ENCODE results near the gene PDE4D. TPM values are rescaled to one million over a fixed set of nuclear protein-coding genes. Genes with fewer than 3 reads are reported as not detected.

Gene PDE4D
- total and polyA plus RNA-seq, 4 donors = 12.8 to 167 (median 44.5) TPM

DNA sequence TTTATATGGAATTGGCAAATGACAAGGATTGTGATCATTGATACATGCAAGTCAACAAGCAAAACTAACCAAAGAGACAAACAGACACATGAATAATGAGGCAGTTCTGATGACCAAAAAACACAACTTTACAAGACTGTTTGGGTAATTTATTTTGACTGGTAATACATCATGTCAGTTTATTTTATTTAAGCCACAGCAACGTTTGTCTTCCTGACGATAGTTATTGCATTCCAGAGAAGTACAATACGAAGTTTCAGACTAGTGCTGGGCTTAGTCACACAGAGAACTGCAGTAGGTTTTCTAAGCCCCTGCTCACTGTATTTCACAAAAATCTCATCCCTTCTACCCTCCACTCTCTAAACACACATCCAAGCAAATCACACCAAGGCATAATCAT lies 796.4 kb downstream of the PDE4D start:
- no peak overlapping the region for H3K27ac ChIP-seq (ENCODE audit: low read depth in 1 of 2, low read length in 1 of 2)
- no peaks in the 10 kb centered on the region for H3K9me3 ChIP-seq (ENCODE audit: control insufficient read depth in 4 of 4, insufficient read depth in 3 of 4, low read length in 3 of 4)
- H3K36me3 ChIP-seq (ENCODE audit: control insufficient read depth in 4 of 4, insufficient read depth in 4 of 4, low read length in 4 of 4) = no peaks in the 10 kb centered on the region
- no peak for ATAC-seq (ENCODE audit: insufficient read depth, low FRiP score)
- H3K4me3 ChIP-seq = no peak overlapping the region
- no peak for DNase-seq
- H3K9ac ChIP-seq (ENCODE audit: insufficient read depth in 1 of 2, low read length in 2 of 2) = no peak overlapping the region
- peaks cover 0 to 56% (median 7%) of the 10 kb centered on the region in 5 donors for H3K4me1 ChIP-seq (ENCODE audit: control insufficient read depth in 5 of 5, insufficient read depth in 5 of 5, low read length in 5 of 5)
- no peaks in the 10 kb centered on the region for H3K27me3 ChIP-seq (ENCODE audit: control insufficient read depth in 3 of 3, insufficient read depth in 3 of 3, low read length in 2 of 3)
- 49 to 67% methylated on average over 3 of the region's 3 CpGs for WGBS, 2 donors
- TF ChIP-seq, protein P1, sequence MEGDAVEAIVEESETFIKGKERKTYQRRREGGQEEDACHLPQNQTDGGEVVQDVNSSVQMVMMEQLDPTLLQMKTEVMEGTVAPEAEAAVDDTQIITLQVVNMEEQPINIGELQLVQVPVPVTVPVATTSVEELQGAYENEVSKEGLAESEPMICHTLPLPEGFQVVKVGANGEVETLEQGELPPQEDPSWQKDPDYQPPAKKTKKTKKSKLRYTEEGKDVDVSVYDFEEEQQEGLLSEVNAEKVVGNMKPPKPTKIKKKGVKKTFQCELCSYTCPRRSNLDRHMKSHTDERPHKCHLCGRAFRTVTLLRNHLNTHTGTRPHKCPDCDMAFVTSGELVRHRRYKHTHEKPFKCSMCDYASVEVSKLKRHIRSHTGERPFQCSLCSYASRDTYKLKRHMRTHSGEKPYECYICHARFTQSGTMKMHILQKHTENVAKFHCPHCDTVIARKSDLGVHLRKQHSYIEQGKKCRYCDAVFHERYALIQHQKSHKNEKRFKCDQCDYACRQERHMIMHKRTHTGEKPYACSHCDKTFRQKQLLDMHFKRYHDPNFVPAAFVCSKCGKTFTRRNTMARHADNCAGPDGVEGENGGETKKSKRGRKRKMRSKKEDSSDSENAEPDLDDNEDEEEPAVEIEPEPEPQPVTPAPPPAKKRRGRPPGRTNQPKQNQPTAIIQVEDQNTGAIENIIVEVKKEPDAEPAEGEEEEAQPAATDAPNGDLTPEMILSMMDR (IDR thresholded peaks at IDR 0.05; ENCODE audit: control extremely low read depth, extremely low read depth) = no peak

GRCh38 chr5:59095480-59095879 lies 798.0 kb downstream of the PDE4D start:
- TF ChIP-seq, protein P1 (IDR thresholded peaks at IDR 0.05; ENCODE audit: control extremely low read depth, extremely low read depth) = no peak
- DNase-seq (peak in 2 of 3 donors; percentile 88 to 90), ATAC-seq (ENCODE audit: insufficient read depth, low FRiP score) (no peak)
- no peaks in the 10 kb centered on the region for H3K27me3 ChIP-seq (ENCODE audit: control insufficient read depth in 3 of 3, insufficient read depth in 3 of 3, low read length in 2 of 3)
- H3K36me3 ChIP-seq (ENCODE audit: control insufficient read depth in 4 of 4, insufficient read depth in 4 of 4, low read length in 4 of 4) = no peaks in the 10 kb centered on the region
- WGBS, 2 donors = 38 to 47% methylated on average over 1 of the region's 1 CpG
- peaks cover 0 to 70% (median 14%) of the 10 kb centered on the region in 5 donors for H3K4me1 ChIP-seq (ENCODE audit: control insufficient read depth in 5 of 5, insufficient read depth in 5 of 5, low read length in 5 of 5)
- peak overlapping the region in 1 of 2 donors; percentile 40 for H3K9ac ChIP-seq (ENCODE audit: insufficient read depth in 1 of 2, low read length in 2 of 2)
- no peak overlapping the region for H3K4me3 ChIP-seq
- no peaks in the 10 kb centered on the region for H3K9me3 ChIP-seq (ENCODE audit: control insufficient read depth in 4 of 4, insufficient read depth in 3 of 4, low read length in 3 of 4)
- H3K27ac ChIP-seq (ENCODE audit: low read depth in 1 of 2, low read length in 1 of 2) = no peak overlapping the region

GRCh38 chr5:59094864-59095263 lies 798.7 kb downstream of the PDE4D start:
- Histone ChIP-seq H3K27me3 (ENCODE audit: control insufficient read depth in 3 of 3, insufficient read depth in 3 of 3, low read length in 2 of 3) (no peaks in the 10 kb centered on the region), H3K27ac (ENCODE audit: low read depth in 1 of 2, low read length in 1 of 2) (no peak overlapping the region), H3K4me3 (no peak overlapping the region), H3K9ac (ENCODE audit: insufficient read depth in 1 of 2, low read length in 2 of 2) (peak overlapping the region in 1 of 2 donors; percentile 34), H3K4me1 (ENCODE audit: control insufficient read depth in 5 of 5, insufficient read depth in 5 of 5, low read length in 5 of 5) (peaks cover 0 to 77% (median 14%) of the 10 kb centered on the region in 5 donors), H3K9me3 (ENCODE audit: control insufficient read depth in 4 of 4, insufficient read depth in 3 of 4, low read length in 3 of 4) (no peaks in the 10 kb centered on the region), H3K36me3 (ENCODE audit: control insufficient read depth in 4 of 4, insufficient read depth in 4 of 4, low read length in 4 of 4) (peaks cover 0 to 3% (median 0%) of the 10 kb centered on the region in 4 donors)
- ATAC-seq (ENCODE audit: insufficient read depth, low FRiP score) (no peak), DNase-seq (peak in 2 of 3 donors; percentile 81 to 82)
- WGBS, 2 donors = 67 to 77% methylated on average over 2 of the region's 2 CpGs
- TF ChIP-seq, protein P1 (IDR thresholded peaks at IDR 0.05; ENCODE audit: control extremely low read depth, extremely low read depth) = no peak

DNA sequence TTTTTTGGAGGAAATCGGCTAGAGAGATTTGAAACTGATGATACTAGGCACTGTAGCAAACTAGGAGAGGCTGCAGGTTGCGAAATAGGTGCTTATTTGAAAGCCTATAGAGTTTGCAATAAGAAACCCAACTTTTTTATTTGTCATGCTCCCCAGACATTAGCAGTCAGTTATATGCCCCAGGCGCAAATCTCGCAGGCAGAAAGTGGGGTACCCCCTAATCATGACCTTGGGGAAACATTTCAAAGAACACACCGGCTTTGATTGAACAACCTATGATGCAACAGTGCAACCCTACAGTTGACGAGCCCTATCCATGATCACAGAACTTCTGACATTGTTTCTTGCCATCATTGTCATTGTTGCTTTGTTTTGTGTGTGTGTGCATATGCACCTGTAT lies 800.2 kb downstream of the PDE4D start:
- Histone ChIP-seq H3K27me3 (ENCODE audit: control insufficient read depth in 3 of 3, insufficient read depth in 3 of 3, low read length in 2 of 3) (no peaks in the 10 kb centered on the region), H3K27ac (ENCODE audit: low read depth in 1 of 2, low read length in 1 of 2) (no peak overlapping the region), H3K4me1 (ENCODE audit: control insufficient read depth in 5 of 5, insufficient read depth in 5 of 5, low read length in 5 of 5) (peaks cover 0 to 83% (median 14%) of the 10 kb centered on the region in 5 donors), H3K9ac (ENCODE audit: insufficient read depth in 1 of 2, low read length in 2 of 2) (peak overlapping the region in 1 of 2 donors; percentile 59), H3K9me3 (ENCODE audit: control insufficient read depth in 4 of 4, insufficient read depth in 3 of 4, low read length in 3 of 4) (no peaks in the 10 kb centered on the region), H3K36me3 (ENCODE audit: control insufficient read depth in 4 of 4, insufficient read depth in 4 of 4, low read length in 4 of 4) (peaks cover 0 to 3% (median 0%) of the 10 kb centered on the region in 4 donors), H3K4me3 (no peak overlapping the region)
- WGBS, 2 donors = 66 to 68% methylated on average over 6 of the region's 6 CpGs
- TF ChIP-seq, protein P1 (IDR thresholded peaks at IDR 0.05; ENCODE audit: control extremely low read depth, extremely low read depth) = no peak
- ATAC-seq (ENCODE audit: insufficient read depth, low FRiP score) (no peak), DNase-seq (no peak)

Measured in lung (tissue), 12 donors.